A549 (cell line): ENCODE measurements around the gene AARSD1. TPM values are rescaled to one million over a fixed set of nuclear protein-coding genes. Genes with fewer than 3 reads are reported as not detected.

Experiments
- ATAC-seq, 2 experiments: fragments of 200-7000 bp in 1 of 2; fragments of >200 bp in 1 of 2; cut with Nextera tagmentation in 1 of 2; cut with Tn5 transposase in 1 of 2; 3 replicates each; pipeline versions ENCODE4 v1.8.0 to v1.9.1; 2018 to 2020; ENCODE audit warnings: mild to moderate bottlenecking in 1 of 2, moderate library complexity in 1 of 2
- CTCF ChIA-PET: fragments of 300-600 bp; sonication (Branson Sonifier 250); formaldehyde crosslinking; extraction: SDS; loops from one replicate; lab custom pipeline; 2021; ENCODE audit warnings: antibody characterized with exemption, inconsistent platforms; lab: Yijun Ruan, JAX
- POLR2A ChIA-PET: fragments of 350-600 bp; formaldehyde crosslinking; extraction: SDS; loops from one replicate; lab custom pipeline; 2021; ENCODE audit warnings: antibody characterized with exemption, inconsistent platforms; lab: Yijun Ruan, JAX
- DNase-seq, 2 experiments: peaks; one replicate each; pipeline versions ENCODE4 v3.0.0 to v3.0.0-alpha.2; 2011 to 2016; ENCODE audit warnings: low read depth in 1 of 2, low spot score in 1 of 2
- FAIRE-seq: peaks from 2 replicates; lab custom pipeline; 2011; peaks lifted over from hg19 to GRCh38; lab: Jason Lieb, UNC
- H3K27ac ChIP-seq, 2 experiments: fragments of >200 bp; sonication (Bioruptor Twin); formaldehyde crosslinking; 3 replicates each; pipeline ENCODE4 v1.5.1; 2016 to 2017
- H3K4me1 ChIP-seq: fragments of >200 bp; sonication (Bioruptor Twin); formaldehyde crosslinking; 3 replicates; pipeline ENCODE4 v1.6.1; 2016
- H3K4me2 ChIP-seq: fragments of >200 bp; sonication (Bioruptor Twin); formaldehyde crosslinking; 3 replicates; pipeline ENCODE4 v1.6.1; 2016
- H3K4me3 ChIP-seq: fragments of >200 bp; sonication (Bioruptor Twin); formaldehyde crosslinking; 3 replicates; pipeline ENCODE4 v1.5.1; 2016
- H3K9me3 ChIP-seq: fragments of >200 bp; sonication (Bioruptor Twin); formaldehyde crosslinking; 3 replicates; pipeline ENCODE4 v1.6.1; 2016
- BHLHE40 ChIP-seq: IDR thresholded peaks from 2 replicates; pipeline ENCODE4 v1.6.1; 2012; ENCODE audit warnings: low read depth, low read length, inconsistent platforms
- CBX8 ChIP-seq: fragments of 200-600 bp; sonication (generic); IDR thresholded peaks from 2 replicates; pipeline ENCODE4 v1.6.1; 2016
- CEBPB ChIP-seq, 2 experiments: fragments of >200 bp in 1 of 2; sonication (Bioruptor Twin) in 1 of 2; formaldehyde crosslinking in 1 of 2; IDR thresholded peaks; 2 replicates each; pipeline ENCODE4 v1.6.1; 2012 to 2016
- CHD4 ChIP-seq: fragments of 200-600 bp; sonication (generic); IDR thresholded peaks from 2 replicates; pipeline ENCODE4 v1.6.1; 2016; ENCODE audit warnings: antibody characterized with exemption, mild to moderate bottlenecking, borderline replicate concordance
- EHF ChIP-seq: fragments of 250-450 bp; sonication (Bioruptor Pico); IDR thresholded peaks from 2 replicates; pipeline ENCODE4 v1.5.0; 2020; ENCODE audit warnings: mild to moderate bottlenecking
- EP300 ChIP-seq, 2 experiments: fragments of >200 bp; sonication (Bioruptor Twin); formaldehyde crosslinking; IDR thresholded peaks; 2 replicates in 1 of 2; 3 replicates in 1 of 2; pipeline ENCODE4 v1.6.1; 2016 to 2017
- FOSB ChIP-seq: fragments of 250-450 bp; sonication (Bioruptor Pico); IDR thresholded peaks from 2 replicates; pipeline ENCODE4 v1.5.0; 2020; ENCODE audit warnings: mild to moderate bottlenecking, moderate library complexity
- FOSL2 ChIP-seq, 2 experiments: fragments of 450-650 bp in 1 of 2; fragments of >200 bp in 1 of 2; sonication (Bioruptor Twin) in 1 of 2; formaldehyde crosslinking; IDR thresholded peaks; 2 replicates each; pipeline versions ENCODE4 v1.5.0 to v1.6.1; 2016 to 2020; ENCODE audit warnings: mild to moderate bottlenecking in 1 of 2, moderate library complexity in 1 of 2
- GATA3 ChIP-seq: IDR thresholded peaks from 2 replicates; pipeline ENCODE4 v1.6.1; 2012; ENCODE audit warnings: borderline replicate concordance
- HOXA7 ChIP-seq: fragments of 250-450 bp; sonication (Bioruptor Pico); IDR thresholded peaks from 2 replicates; pipeline ENCODE4 v1.5.0; 2020; ENCODE audit warnings: mild to moderate bottlenecking, moderate library complexity
- JUN ChIP-seq, 2 experiments: fragments of >200 bp; sonication (Bioruptor Twin); formaldehyde crosslinking; IDR thresholded peaks; 2 replicates in 1 of 2; 3 replicates in 1 of 2; pipeline ENCODE4 v1.6.1; 2016 to 2017
- JUNB ChIP-seq: fragments of >200 bp; sonication (Bioruptor Twin); formaldehyde crosslinking; IDR thresholded peaks from 2 replicates; pipeline ENCODE4 v1.6.1; 2016
- KDM1A ChIP-seq: fragments of 200-600 bp; sonication (generic); IDR thresholded peaks from 2 replicates; pipeline ENCODE4 v1.6.1; 2016; ENCODE audit warnings: low read depth, mild to moderate bottlenecking
- MAZ ChIP-seq: fragments of 150-350 bp; IDR thresholded peaks from 2 replicates; pipeline ENCODE4 v1.6.1; 2014; ENCODE audit warnings: antibody characterized with exemption, low read depth, low read length, borderline replicate concordance
- NFE2L2 ChIP-seq: fragments of 150-350 bp; conservative IDR thresholded peaks from 2 replicates; pipeline ENCODE4 v1.6.1; 2014; ENCODE audit warnings: low read length
- PHF8 ChIP-seq: fragments of 200-600 bp; sonication (generic); IDR thresholded peaks from 2 replicates; pipeline ENCODE4 v1.6.1; 2016; ENCODE audit warnings: low read depth, mild to moderate bottlenecking, antibody characterized with exemption, moderate library complexity, borderline replicate concordance
- POLR2A ChIP-seq: IDR thresholded peaks from 2 replicates; pipeline ENCODE4 v1.6.1; 2012; ENCODE audit warnings: mild to moderate bottlenecking, low read length
- POLR2AphosphoS2 ChIP-seq: conservative IDR thresholded peaks from 2 replicates; pipeline ENCODE4 v1.6.1; 2012; ENCODE audit warnings: low read length, improper control_type of control experiment, inconsistent platforms
- RAD21 ChIP-seq, 2 experiments: fragments of >200 bp in 1 of 2; sonication (Bioruptor Twin) in 1 of 2; formaldehyde crosslinking in 1 of 2; IDR thresholded peaks in 1 of 2; conservative IDR thresholded peaks in 1 of 2; 2 replicates in 1 of 2; 3 replicates in 1 of 2; pipeline ENCODE4 v1.6.1; 2012 to 2018; ENCODE audit warnings: inconsistent platforms in 1 of 2
- RARB ChIP-seq: fragments of 250-450 bp; sonication (Bioruptor Pico); IDR thresholded peaks from 2 replicates; pipeline ENCODE4 v1.8.0; 2021; ENCODE audit warnings: mild to moderate bottlenecking, moderate library complexity
- TFCP2L1 ChIP-seq: fragments of 250-450 bp; sonication (Bioruptor Pico); IDR thresholded peaks from 2 replicates; pipeline ENCODE4 v1.5.0; 2021; ENCODE audit warnings: mild to moderate bottlenecking
- ZFP36 ChIP-seq: fragments of 450-650 bp; IDR thresholded peaks from 2 replicates; pipeline ENCODE4 v1.6.1; 2014; ENCODE audit warnings: borderline replicate concordance; ENCODE audit not compliant: partially characterized antibody
- ZSCAN20 ChIP-seq: fragments of 250-450 bp; sonication (Bioruptor Pico); IDR thresholded peaks from 2 replicates; pipeline ENCODE4 v1.8.0; 2022; ENCODE audit warnings: mild to moderate bottlenecking, moderate library complexity
- WGBS: methylation state at CpG from one replicate; pipeline ENCODE4 v1.1.6; 2017; ENCODE audit errors: missing lambda C conversion rate; 5-methylcytosine and 5-hydroxymethylcytosine counted together
- polyA plus RNA-seq, 4 experiments: library from polyadenylated mRNA; depleted of rRNA in 3 of 4; stranded (reverse); fragments of >200 nt; fragmentation: RNase III in 1 of 4; extraction: RNeasy Plus Mini Kit Qiagen cat#74134 plus additional on column Dnase treatment in 1 of 4; gene quantifications; 2 replicates in 3 of 4; 3 replicates in 1 of 4; pipeline ENCODE4 v1.2.3, GENCODE V29; 2011 to 2017
- TF ChIP-seq, protein P1 (sequence below): fragments of >200 bp; sonication (Bioruptor Twin); formaldehyde crosslinking; IDR thresholded peaks from 3 replicates; pipeline ENCODE4 v1.6.1; 2016
- TF ChIP-seq, protein P2 (sequence below): fragments of 250-450 bp; sonication (Bioruptor Pico); IDR thresholded peaks from 2 replicates; pipeline ENCODE4 v1.5.0; 2021; ENCODE audit warnings: mild to moderate bottlenecking, moderate library complexity, borderline replicate concordance
- TF ChIP-seq, protein P3 (sequence below): fragments of 150-350 bp; IDR thresholded peaks from 2 replicates; pipeline ENCODE4 v1.6.1; 2014; ENCODE audit warnings: low read depth, mild to moderate bottlenecking, low read length
- TF ChIP-seq, protein P4 (sequence below): IDR thresholded peaks from 2 replicates; pipeline ENCODE4 v1.6.1; 2012
- TF ChIP-seq, protein P5 (sequence below): IDR thresholded peaks from 2 replicates; pipeline ENCODE4 v1.6.1; 2012

The AARSD1 gene
- polyA plus RNA-seq, 2 of the 4 experiments (the other 2 are of a cell fraction), result 66.6 to 70.7 TPM

DNA sequence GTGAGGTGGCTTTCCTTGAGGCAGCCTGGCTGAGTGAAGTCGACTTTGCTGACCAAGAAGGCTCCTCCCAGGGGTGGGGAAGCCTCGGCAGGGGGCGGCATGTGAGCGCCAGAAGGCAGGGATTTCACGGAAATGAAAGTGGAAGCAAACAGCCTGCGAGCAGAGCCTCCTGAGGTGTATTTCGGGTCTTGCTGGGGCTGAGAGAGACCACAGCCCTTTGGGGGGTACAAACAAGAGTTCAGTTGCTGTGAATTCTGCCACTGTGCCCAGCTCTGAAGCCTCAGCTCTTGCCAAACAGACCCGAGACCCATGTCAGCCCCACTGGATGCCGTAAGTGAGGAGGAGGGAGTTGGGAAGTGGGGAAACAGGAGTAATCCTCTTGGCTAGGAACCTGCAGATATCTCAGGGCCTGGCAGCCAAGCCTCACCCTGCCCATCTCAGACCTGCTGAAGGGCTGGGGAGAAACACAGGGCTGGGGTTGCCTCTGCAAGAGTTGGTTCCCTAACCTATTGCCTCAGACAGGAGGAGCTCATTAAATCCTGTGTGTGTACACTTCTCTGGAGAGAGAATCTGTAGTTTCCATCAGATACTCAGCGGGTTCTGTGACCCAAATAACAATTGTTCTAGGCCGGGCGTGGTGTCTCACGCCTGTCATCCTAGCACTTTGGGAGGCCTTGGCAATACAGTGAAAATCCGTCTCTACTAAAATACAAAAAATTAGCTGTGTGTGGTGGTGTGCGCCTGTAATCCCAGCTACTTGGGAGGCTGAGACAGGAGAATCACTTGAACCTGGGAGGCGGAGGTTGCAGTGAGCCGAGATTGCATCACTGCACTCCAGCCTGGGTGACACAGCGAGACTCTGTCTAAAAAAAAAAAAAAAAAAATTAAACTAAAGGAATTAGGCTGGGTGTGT is 42.6 kb upstream of the AARSD1 start, which contains the start of gene IFI35 (continued):
- TF ChIP-seq, protein P1, sequence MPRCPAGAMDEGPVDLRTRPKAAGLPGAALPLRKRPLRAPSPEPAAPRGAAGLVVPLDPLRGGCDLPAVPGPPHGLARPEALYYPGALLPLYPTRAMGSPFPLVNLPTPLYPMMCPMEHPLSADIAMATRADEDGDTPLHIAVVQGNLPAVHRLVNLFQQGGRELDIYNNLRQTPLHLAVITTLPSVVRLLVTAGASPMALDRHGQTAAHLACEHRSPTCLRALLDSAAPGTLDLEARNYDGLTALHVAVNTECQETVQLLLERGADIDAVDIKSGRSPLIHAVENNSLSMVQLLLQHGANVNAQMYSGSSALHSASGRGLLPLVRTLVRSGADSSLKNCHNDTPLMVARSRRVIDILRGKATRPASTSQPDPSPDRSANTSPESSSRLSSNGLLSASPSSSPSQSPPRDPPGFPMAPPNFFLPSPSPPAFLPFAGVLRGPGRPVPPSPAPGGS, result no peak
- TF ChIP-seq EP300 (IDR thresholded peaks at IDR 0.05), result no peak
- TF ChIP-seq ZFP36, result no peak
- no peak for TF ChIP-seq CHD4
- TF ChIP-seq GATA3, result no peak
- TF ChIP-seq, protein P2, sequence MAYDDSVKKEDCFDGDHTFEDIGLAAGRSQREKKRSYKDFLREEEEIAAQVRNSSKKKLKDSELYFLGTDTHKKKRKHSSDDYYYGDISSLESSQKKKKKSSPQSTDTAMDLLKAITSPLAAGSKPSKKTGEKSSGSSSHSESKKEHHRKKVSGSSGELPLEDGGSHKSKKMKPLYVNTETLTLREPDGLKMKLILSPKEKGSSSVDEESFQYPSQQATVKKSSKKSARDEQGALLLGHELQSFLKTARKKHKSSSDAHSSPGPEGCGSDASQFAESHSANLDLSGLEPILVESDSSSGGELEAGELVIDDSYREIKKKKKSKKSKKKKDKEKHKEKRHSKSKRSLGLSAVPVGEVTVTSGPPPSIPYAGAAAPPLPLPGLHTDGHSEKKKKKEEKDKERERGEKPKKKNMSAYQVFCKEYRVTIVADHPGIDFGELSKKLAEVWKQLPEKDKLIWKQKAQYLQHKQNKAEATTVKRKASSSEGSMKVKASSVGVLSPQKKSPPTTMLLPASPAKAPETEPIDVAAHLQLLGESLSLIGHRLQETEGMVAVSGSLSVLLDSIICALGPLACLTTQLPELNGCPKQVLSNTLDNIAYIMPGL (CRISPR knock-in tag), result no peak
- TF ChIP-seq FOSL2 (IDR thresholded peaks at IDR 0.05), result no peak
- TF ChIP-seq FOSL2 (CRISPR knock-in tag; IDR thresholded peaks at IDR 0.05), result no peak
- TF ChIP-seq EHF (CRISPR knock-in tag), result no peak; the same call in 1 of the 2 replicates
- TF ChIP-seq CBX8, result no peak
- TF ChIP-seq, protein P3, sequence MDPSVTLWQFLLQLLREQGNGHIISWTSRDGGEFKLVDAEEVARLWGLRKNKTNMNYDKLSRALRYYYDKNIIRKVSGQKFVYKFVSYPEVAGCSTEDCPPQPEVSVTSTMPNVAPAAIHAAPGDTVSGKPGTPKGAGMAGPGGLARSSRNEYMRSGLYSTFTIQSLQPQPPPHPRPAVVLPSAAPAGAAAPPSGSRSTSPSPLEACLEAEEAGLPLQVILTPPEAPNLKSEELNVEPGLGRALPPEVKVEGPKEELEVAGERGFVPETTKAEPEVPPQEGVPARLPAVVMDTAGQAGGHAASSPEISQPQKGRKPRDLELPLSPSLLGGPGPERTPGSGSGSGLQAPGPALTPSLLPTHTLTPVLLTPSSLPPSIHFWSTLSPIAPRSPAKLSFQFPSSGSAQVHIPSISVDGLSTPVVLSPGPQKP, result no peak
- no peak; a peak in 1 of 4 replicates for TF ChIP-seq CEBPB (IDR thresholded peaks at IDR 0.05)
- TF ChIP-seq RAD21 (conservative IDR thresholded peaks at IDR 0.05 in 1 of 2, IDR thresholded peaks at IDR 0.05 in 1 of 2), result peak; percentile 59 to 66
- TF ChIP-seq ZSCAN20 (CRISPR knock-in tag), result no peak
- TF ChIP-seq KDM1A, result no peak
- no peak for TF ChIP-seq NFE2L2
- no peak for TF ChIP-seq RARB
- TF ChIP-seq MAZ, result no peak

DNA sequence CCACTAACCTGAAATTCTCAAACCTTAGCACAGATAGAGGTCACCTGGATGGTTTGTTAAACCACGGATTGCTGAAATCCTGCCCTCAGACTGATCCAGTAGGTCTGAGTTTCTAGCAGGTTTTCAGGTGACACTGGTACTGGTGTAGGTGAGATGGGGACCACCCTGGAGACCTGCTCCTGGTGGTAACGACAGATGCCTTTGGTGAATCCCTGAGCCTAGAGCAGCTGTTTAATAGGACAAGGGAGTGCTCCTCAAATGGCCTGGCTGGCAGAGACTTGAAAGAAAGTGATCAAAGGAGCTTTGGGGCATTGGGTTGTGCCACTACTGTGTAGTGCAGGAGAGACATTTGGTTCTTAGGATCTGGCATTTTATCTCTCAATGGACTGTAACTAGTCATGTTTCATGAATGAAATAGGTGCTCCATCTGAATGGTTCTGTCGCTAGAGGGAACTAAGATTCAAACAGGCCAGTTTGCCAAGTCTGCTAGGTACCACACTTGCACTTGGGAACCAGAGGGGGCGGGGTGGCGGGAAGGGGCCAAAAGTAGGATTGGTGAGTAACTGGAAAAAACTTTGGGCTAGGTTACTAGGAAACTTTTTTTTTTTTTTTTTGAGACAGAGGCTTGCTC is 39.4 kb upstream of the AARSD1 start:
- 78% methylated on average over 5 of the region's 5 CpGs for WGBS
- ChIA-PET POLR2A (interaction anchor here (1.3 kb wide), 1 partner anchor 21 kb away, joined by 4 read pairs; no protein-coding TSS in a partner anchor), CTCF (interaction anchor here (1.4 to 2.0 kb wide), 2 partner anchors 17 to 161 kb away, joined by 3 to 7 read pairs; no protein-coding TSS in a partner anchor)
- TF ChIP-seq TFCP2L1 (CRISPR knock-in tag) (peak; percentile 75; the same call in 1 of the 2 replicates), PHF8 (no peak), KDM1A (no peak), ZSCAN20 (CRISPR knock-in tag) (no peak), POLR2AphosphoS2 (peak; percentile 50), POLR2A (no peak), FOSL2 (IDR thresholded peaks at IDR 0.05) (no peak), FOSL2 (CRISPR knock-in tag; IDR thresholded peaks at IDR 0.05) (no peak), JUNB (no peak), GATA3 (no peak), BHLHE40 (no peak), JUN (IDR thresholded peaks at IDR 0.05) (no peak; a peak in 1 of 5 replicates), FOSB (peak; percentile 93), HOXA7 (0 out of 2 replicates have a peak, but pooled peaks have one; percentile 41), CBX8 (no peak), CEBPB (IDR thresholded peaks at IDR 0.05) (no peak)
- TF ChIP-seq, protein P4, sequence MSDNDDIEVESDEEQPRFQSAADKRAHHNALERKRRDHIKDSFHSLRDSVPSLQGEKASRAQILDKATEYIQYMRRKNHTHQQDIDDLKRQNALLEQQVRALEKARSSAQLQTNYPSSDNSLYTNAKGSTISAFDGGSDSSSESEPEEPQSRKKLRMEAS, result 0 out of 2 replicates have a peak, but pooled peaks have one; percentile 13
- TF ChIP-seq, protein P5, sequence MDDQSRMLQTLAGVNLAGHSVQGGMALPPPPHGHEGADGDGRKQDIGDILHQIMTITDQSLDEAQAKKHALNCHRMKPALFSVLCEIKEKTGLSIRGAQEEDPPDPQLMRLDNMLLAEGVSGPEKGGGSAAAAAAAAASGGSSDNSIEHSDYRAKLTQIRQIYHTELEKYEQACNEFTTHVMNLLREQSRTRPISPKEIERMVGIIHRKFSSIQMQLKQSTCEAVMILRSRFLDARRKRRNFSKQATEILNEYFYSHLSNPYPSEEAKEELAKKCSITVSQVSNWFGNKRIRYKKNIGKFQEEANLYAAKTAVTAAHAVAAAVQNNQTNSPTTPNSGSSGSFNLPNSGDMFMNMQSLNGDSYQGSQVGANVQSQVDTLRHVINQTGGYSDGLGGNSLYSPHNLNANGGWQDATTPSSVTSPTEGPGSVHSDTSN, result peak; percentile 6; the same call in 1 of the 2 replicates
- TF ChIP-seq, protein P1, result no peak
- DNase-seq, result peak in 1 of 2 experiments; percentile 80
- H3K4me3 ChIP-seq, result no peak overlapping the region
- peaks cover 50% of the 10 kb centered on the region for H3K4me1 ChIP-seq
- H3K9me3 ChIP-seq, result no peaks in the 10 kb centered on the region
- ATAC-seq, result peak; percentile 47 to 68
- no peak for FAIRE-seq
- H3K4me2 ChIP-seq, result no peak overlapping the region
- H3K27ac ChIP-seq, result 0 out of 6 replicates have a peak overlapping the region, but pooled peaks of 1 of the 2 experiments have one; percentile 5
